Activated CD4-positive, alpha-beta T cell treated with anti-CD3 and anti-CD28 coated beads, Interleukin-2, amount 50 U/mL, for 1 hour (primary cell): Measurements from ENCODE around the gene USH2A.

ENCODE experiments used
- DNase-seq: peaks from one replicate; pipeline ENCODE4 v3.0.0-alpha.2; 2020

The USH2A gene

DNA sequence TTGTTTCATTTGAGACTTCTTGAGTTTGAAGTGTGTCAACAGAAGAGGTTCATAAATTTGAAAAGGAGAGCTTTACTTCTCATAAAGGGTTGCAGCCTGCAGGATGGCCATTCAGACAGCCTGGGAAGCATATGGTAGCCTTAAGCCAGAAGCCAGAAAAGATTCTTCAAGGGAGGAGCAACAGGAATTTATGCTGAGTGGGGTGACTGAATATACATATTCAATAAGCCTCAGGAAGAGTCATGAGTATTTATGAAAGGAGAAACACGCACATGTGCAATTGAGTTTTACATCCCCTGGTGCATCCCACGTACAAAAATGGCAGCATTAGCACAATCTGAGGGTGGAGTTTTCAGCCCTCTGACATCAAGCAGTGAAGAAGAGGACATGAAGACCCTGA is 565.9 kb downstream of the USH2A start:
- no peak for DNase-seq

DNA sequence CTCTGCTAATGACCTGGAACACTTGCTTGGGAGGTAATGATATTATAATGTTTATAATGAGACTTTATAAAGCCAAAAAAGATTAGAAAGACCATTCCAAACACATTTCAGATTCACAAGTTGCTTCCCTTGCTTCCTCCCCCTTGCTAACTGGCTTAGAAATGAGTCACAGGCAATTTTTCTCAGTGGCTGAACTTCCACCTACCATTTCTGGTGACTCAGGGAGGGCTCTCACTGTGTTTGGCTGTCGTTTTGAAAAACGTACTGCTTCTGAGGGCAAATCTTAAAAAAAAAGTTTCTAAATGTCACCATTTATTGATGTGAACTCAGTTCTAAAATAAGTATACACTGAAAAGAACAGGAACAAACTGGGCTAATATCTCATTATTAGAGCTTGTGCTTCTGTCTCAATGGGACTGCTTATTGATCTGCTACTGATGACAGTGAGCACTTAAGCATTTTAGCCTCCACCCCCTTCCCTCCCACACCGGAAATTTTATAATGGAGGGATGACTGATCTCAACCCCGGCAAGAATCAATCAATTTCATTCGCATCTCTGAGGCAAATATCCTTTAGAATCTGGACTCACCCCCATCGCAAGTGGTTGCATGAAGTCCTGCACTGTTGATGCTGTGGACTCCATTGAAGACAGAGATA is 577.9 kb downstream of the USH2A start:
- DNase-seq: no peak

- no peak for DNase-seq
Measured at GRCh38 chr1:215844777-215845176, 578.5 kb downstream of the USH2A start.

DNA sequence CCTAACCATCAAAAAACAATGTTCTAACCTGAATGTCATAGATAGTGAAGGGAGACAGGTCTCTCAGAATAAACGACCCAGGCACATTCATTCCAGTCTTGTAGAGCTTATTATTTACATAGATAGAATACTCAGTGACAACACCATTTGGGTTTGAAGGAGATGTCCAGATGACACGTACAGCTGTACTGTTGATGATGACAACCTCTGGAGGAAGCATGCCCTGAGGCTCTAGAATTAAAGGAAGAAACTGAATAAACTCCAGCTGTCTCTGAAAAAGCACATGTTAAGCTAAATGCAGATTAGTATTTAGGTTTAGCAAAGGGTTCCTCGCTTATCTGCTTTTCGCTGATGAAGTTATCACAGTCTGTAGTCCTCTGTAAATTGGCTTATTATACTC is 579.0 kb downstream of the USH2A start:
- DNase-seq: no peak

DNA sequence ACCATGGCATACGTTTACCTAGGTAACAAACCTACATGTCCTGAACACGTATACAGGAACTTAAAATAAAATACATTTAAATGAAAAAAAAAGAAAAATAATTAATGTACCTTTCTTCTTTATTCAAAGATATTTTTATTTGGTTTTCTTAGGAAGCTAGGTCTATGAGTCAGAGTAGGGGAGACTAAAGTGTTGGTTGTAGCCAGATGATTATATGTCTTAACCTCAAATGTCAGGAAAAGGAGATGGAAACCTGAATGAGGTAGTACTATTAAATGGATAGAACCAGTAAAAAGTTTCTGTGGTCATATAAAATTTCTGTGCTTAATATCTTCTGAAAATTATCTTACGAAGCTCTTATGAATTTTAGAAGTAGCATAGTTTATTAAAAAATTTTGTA is 580.3 kb downstream of the USH2A start:
- no peak for DNase-seq

DNA sequence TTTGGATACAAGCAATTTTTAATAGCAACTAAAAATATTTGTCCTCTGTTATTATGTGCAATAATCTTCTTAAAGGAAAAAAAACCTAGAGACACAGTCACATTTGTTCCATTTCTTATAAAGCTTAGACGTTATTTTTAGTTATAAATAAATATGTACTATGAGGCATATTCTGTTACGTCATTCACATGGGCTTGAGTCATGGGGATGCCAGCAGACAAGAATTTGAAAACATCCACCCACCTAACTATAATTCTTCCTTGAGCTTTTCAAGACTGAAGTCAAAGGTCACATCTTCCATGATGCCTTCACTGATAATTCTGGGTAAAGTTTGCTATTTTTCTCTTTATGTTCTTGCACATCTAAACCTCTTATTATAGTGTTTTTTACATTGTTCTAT is 587.3 kb downstream of the USH2A start:
- no peak for DNase-seq

DNA sequence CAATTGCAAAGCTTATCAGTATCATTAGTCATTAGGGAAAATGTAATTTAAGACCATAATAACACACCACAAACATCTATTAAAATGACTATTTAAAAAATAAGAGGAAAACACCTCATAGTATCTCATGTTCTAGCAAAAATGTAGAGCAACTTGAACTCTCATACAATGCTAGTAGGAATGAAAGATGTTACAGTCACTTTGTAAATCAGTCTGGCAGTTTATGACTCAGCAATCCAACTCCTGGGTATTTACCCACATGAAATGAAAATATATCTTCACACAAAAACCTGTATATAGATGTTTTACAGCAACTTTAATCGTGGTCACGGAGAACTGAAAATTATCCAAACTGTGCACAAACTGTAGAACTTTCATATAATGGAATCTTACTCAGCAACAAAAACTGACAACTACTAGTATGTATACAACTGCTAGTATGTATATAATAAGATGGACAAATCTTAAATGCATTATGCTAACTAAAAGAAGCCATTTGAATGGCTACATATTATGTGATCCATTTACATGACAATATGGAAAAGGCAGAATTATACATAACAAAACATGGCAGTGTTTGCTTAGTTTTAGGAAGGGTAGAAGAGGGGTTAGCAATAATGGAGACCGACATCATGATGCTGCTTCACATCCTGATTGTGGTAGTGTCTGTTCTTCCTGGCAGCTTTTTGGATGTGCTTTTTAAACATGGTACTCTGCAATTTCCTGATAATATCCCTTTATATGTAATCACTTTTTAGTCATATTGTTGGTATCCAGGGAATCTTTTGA is 589.1 kb downstream of the USH2A start:
- no peak for DNase-seq

- no peak for DNase-seq
Measured at GRCh38 chr1:215830226-215830810, 592.9 kb downstream of the USH2A start.

- DNase-seq: no peak
Measured at GRCh38 chr1:215825056-215825455, 598.2 kb downstream of the USH2A start.

GRCh38 chr1:215824245-215824644 is 599.0 kb downstream of the USH2A start:
- no peak for DNase-seq

GRCh38 chr1:215819114-215819513 is 604.1 kb downstream of the USH2A start:
- no peak for DNase-seq

DNA sequence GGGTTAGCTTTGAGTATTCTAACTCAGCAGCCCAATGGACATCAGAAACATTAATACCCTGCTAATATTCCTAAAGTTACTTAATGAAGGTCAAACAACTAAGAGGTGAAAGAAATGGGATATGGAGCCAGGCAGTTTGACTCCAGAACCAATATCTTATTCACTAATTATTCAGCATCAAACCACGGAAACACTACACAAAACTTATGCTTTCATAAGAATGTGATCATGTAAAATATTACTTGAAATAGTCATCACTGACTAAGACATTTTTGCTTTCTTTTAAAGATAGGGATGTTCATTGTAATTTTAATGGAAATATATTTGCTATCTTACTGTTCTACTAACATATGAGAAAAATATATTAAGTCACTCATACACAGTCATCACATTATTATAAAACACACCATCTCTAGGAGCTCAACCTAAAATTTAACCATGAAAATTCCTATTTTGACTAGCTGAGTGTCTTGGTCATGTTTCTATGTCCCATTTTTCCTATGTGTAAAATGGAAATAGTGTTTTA is 615.3 kb downstream of the USH2A start:
- DNase-seq: no peak

DNA sequence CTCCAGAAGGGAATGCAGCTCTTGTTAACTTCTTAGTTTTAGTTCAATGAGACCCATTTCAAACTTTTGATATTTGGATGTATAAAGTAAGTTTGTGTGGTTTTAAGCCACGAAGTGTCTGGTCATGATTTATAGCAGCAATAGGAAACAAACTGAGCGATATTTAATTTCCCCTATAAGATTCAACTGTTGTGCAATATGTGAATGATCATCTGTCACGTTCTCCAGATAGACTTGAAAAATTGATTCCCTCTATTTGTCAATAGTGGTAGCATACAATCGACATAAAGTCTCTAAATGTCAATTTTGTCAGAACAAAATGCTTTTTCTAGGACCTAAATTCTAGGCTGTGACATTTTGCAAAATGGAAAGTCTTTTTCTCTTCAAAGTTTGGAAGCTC is 616.0 kb downstream of the USH2A start:
- DNase-seq: no peak

GRCh38 chr1:215797859-215798258 is 625.4 kb downstream of the USH2A start:
- DNase-seq: no peak

DNA sequence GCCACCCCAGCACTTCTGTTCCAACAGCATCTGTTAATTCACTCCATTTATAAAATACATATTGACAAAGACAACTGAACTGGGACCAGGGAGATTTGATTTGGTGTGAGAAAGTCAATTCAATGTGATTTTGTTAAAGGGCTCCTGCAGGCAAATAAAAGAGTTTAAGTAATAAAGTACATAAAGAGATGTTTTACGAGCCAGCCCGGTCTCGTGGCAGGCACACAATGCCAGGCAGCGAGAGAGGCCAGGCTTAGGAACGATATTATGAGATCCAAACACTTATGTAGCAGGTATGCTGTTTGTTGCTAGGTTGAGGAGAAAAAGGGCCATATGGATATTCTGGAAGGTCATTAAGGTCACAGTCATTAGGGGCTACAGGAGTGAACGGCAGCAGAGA is 629.1 kb downstream of the USH2A start:
- no peak for DNase-seq

- no peak for DNase-seq
Measured at GRCh38 chr1:215793180-215793579, 630.1 kb downstream of the USH2A start.

- DNase-seq: no peak
Measured at GRCh38 chr1:215792446-215792845, 630.8 kb downstream of the USH2A start.

GRCh38 chr1:215789981-215790380 is 633.3 kb downstream of the USH2A start:
- no peak for DNase-seq

DNA sequence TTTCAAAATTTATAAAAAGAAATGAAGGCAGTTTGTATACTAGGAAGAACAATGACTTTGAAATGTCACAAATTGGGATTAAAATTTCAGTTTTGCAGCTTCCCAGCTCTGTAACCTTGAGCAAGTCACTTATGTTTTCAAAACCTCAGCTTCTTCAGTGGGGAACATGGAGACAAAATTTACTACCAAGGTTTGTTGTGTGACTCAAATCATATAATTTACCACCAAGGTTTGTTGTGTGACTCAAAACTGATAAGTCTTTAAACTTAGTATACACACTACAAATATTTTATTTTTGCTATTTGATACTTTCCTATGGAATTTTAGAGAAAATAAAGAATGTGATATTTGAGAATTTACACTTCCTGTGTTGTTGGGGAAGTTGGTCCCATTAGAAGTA is 636.3 kb downstream of the USH2A start:
- DNase-seq: no peak

- no peak for DNase-seq
Measured at GRCh38 chr1:215780641-215781040, 642.6 kb downstream of the USH2A start.

DNA sequence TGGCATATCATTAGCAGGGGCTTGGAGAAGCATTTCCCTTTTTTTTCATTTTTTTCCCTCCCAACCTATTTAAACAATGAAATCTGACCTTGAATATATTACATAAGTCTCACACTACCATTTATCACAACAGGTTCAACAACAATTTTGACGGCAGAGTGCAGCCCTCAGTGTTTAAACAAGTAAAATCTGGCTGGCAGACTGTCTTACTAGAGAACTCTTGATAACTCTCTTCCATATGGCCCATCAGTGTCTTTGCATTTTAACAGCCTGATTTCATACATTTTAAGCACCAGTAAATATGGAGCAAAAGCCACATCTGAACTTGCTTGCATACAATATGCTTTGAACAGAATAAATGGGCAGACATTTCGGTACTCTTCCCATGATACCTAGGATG is 643.1 kb downstream of the USH2A start:
- DNase-seq: no peak

GRCh38 chr1:215779729-215780128 is 643.5 kb downstream of the USH2A start:
- DNase-seq: no peak

- DNase-seq: no peak
Measured at GRCh38 chr1:215777370-215777925, 645.8 kb downstream of the USH2A start.

GRCh38 chr1:215776336-215776735 is 646.9 kb downstream of the USH2A start:
- DNase-seq: no peak
